Fibroblast of mammary gland (primary cell): Measurements from ENCODE around the gene SLC6A19.

Experiments
- DNase-seq: peaks from one replicate; pipeline ENCODE4 v3.0.0-alpha.2; 2010; ENCODE audit warnings: low read depth
- H3K4me3 ChIP-seq: 2 replicates; pipeline ENCODE4 v1.5.1; 2011; ENCODE audit warnings: low read depth, mild to moderate bottlenecking, low read length, moderate library complexity; ENCODE audit not compliant: control insufficient read depth
- TF ChIP-seq, protein P1 (sequence below): conservative IDR thresholded peaks from 2 replicates; pipeline ENCODE4 v1.5.1; 2011; ENCODE audit warnings: low read depth, low read length, inconsistent platforms; ENCODE audit not compliant: control insufficient read depth, insufficient read depth

Gene SLC6A19

DNA sequence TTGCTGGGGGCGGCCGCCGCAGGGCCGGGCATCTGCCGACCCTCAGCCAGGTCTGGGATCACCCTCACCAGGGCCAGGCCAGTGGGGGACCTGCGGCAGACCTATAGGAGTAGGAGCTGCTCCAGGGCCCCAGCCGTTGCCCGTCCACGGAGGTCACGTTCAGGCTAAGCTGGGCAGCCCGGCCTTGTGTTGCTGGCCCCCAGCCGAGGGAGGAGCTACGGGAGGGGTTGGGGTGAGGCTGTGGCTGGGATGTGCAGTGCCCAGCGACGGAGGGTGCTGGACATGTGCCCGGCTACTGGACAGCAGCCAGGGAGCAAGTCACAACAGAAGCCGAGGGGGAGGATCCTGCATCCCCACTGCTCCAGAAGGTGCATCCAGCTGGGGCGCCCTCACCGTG lies 39.6 kb upstream of the SLC6A19 start:
- H3K4me3 ChIP-seq = no peak overlapping the region
- TF ChIP-seq, protein P1, sequence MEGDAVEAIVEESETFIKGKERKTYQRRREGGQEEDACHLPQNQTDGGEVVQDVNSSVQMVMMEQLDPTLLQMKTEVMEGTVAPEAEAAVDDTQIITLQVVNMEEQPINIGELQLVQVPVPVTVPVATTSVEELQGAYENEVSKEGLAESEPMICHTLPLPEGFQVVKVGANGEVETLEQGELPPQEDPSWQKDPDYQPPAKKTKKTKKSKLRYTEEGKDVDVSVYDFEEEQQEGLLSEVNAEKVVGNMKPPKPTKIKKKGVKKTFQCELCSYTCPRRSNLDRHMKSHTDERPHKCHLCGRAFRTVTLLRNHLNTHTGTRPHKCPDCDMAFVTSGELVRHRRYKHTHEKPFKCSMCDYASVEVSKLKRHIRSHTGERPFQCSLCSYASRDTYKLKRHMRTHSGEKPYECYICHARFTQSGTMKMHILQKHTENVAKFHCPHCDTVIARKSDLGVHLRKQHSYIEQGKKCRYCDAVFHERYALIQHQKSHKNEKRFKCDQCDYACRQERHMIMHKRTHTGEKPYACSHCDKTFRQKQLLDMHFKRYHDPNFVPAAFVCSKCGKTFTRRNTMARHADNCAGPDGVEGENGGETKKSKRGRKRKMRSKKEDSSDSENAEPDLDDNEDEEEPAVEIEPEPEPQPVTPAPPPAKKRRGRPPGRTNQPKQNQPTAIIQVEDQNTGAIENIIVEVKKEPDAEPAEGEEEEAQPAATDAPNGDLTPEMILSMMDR = no peak
- no peak for DNase-seq

DNA sequence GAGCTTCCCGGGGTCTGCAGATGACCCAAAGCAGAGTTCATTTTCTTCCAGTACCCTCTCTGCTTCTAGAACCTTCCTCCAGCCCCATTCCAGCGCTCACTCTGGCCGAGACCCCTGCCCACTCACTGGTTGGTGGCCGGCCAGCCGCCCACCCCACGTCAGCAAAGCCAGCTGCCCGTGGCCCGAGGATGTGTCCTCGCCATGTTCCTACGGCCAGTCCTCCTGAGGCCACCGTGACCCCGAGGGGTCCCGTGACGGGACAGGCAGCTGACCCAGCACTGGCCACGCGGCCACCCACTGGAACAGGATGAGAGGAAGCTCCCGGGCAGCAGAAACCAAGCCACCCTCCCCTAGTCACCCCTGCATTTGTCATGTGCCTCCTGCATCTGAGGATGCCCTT lies 39.1 kb upstream of the SLC6A19 start:
- no peak for DNase-seq
- TF ChIP-seq, protein P1 = no peak
- no peak overlapping the region for H3K4me3 ChIP-seq

DNA sequence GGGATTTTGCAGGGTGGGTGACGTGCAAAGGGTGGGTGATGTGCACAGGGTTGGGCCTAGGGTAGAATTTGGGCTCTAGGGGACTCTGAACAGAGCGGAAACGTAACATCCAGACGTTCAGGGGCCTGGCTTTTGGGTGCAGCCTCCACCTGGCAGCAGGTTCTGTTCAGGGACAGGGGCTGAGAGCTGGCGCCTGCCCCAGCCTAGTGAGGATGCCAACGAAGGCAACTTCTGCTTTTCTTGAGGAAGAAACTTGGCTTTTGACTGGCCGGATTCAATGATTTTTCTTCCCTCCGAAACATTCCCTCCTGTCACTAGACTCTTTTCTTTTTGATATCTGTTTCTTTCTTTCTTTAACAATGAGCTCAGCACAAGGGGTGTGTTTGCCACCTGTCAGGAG lies 38.6 kb upstream of the SLC6A19 start:
- H3K4me3 ChIP-seq = no peak overlapping the region
- TF ChIP-seq, protein P1 = no peak
- no peak for DNase-seq

DNA sequence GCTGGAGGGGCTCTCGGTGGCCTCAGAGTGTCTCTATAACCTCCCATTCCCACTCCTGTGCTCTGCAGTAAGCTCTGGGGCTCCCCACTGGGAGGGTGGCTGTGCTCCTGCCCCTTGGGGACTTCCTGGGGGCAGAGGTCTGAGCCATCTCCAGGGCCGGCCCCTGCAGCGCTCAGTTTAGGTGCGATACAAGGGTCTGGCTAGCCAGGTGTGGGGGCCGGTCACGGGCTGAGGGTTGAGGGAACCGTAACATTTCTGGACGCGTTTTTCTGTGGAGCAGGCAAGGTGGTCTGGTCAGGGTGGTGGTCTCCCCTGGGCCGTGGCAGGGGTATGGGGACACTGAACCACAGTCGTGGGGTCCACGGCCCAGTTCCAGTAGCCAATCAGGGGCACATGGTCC lies 38.0 kb upstream of the SLC6A19 start:
- no peak for DNase-seq
- TF ChIP-seq, protein P1 = no peak
- H3K4me3 ChIP-seq = no peak overlapping the region

DNA sequence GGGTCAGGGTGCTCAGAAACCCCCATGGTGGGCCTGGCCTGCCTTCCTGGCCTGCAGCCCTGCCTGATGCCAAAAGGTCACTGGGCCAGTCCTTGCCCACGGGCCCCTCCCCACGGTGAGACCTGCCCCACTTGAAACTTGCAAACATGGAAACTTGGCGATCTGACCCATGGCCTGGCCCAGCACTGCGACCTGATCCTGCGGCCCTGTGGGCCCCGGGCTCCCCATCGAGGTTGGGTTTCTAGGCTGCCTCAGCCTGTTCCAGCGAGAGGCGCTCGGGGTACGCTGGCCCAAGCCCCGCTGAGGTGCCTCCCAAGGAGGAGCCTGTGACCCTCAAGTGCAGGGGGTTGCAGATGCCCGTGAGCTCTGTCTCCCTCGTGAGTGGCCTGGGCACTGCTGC lies 37.5 kb upstream of the SLC6A19 start:
- no peak for DNase-seq
- no peak overlapping the region for H3K4me3 ChIP-seq
- TF ChIP-seq, protein P1 = no peak

DNA sequence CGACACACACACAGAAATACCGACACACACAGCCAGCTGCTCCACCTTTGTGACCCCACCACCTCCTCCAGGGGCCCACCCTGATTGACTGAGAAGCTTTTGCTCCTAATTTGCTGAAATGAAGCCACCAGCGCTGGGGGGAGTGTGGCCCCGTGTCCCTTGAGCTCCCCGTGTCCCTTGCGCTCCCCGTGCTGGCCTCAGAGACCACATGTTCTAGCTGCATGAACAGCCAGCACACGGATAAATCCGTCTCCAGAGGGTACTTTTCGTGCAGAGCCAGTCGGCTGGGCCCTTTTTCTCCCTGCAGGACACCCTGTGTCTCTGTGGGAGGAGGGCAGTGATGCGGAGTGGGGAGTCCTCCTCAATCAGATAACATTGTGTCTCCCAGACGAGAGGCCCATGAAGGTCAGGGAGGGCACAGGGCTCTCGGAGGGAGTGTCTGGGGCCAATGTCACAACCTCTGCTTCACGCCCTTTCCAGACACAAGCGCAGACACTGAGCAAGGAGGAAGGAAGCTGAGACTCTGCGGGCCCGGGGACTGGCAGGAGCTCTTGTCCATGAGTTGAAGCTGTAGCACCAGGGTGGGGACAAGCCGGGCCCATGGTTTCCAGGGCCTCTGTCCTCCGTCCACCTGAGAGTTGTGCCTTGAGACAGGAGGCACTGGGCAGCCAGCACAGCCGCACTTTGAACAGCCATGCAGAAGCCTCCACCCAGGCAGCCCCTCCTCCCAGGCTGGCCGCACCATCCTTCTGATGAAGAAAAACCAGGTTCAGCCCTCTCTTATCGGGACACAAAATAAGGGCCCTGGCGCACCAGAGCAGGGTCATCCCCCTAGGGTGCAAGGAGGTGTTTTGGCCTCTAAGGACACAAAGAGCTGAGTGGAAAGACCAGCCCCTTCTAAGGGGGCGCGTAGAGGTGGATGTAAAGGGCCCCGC lies 36.4 kb upstream of the SLC6A19 start:
- no peak overlapping the region for H3K4me3 ChIP-seq
- DNase-seq = no peak
- TF ChIP-seq, protein P1 = no peak
